Activated CD4-positive, alpha-beta T cell treated with anti-CD3 and anti-CD28 coated beads for 1 hour (primary cell): ENCODE results near the gene KANK3.
A peak's percentile ranks its signal among the peaks of the same experiment; 100 is the strongest.
"Not testable (repeated sequence)": the region's sequence is repeated elsewhere in the genome, so short reads cannot be mapped to it uniquely, and the experiment has no call there.

ENCODE experiments used
- DNase-seq: peaks from one replicate; pipeline ENCODE4 v3.0.0-alpha.2; 2020

Gene KANK3

GRCh38 chr19:8336660-8337059 lies 6.4 kb downstream of the KANK3 start:
- DNase-seq, result no peak

- DNase-seq, result no peak
Observed at GRCh38 chr19:8336072-8336569, 6.9 kb downstream of the KANK3 start.

GRCh38 chr19:8335343-8336071 lies 7.6 kb downstream of the KANK3 start:
- DNase-seq, result no peak

GRCh38 chr19:8334458-8335342 lies 8.4 kb downstream of the KANK3 start:
- no peak for DNase-seq

- DNase-seq, result no peak
Observed at GRCh38 chr19:8333767-8334457, 9.2 kb downstream of the KANK3 start.

GRCh38 chr19:8332976-8333766 lies 9.9 kb downstream of the KANK3 start:
- no peak for DNase-seq

- DNase-seq, result no peak
Observed at GRCh38 chr19:8331263-8331845, 11.7 kb downstream of the KANK3 start.

- no peak for DNase-seq
Observed at GRCh38 chr19:8329996-8330395, 13.1 kb downstream of the KANK3 start.

- DNase-seq, result no peak
Observed at GRCh38 chr19:8325454-8325853, 17.6 kb downstream of the KANK3 start.

- DNase-seq, result no peak
Observed at GRCh38 chr19:8324186-8325050, 18.6 kb downstream of the KANK3 start.

- no peak for DNase-seq
Observed at GRCh38 chr19:8323781-8324185, 19.3 kb downstream of the KANK3 start.

- no peak for DNase-seq
Observed at GRCh38 chr19:8322638-8322997, 20.4 kb downstream of the KANK3 start.

- DNase-seq, result no peak
Observed at GRCh38 chr19:8321986-8322637, 20.9 kb downstream of the KANK3 start.

GRCh38 chr19:8321067-8321985 lies 21.7 kb downstream of the KANK3 start, which contains the start of the genes NDUFA7 and RPS28:
NDUFA7 (minus strand) TSS chr19:8321375; CDS start chr19:8321358, 17 bp downstream.
RPS28 (plus strand) TSS chr19:8321496; CDS start chr19:8321531, 35 bp downstream.
- DNase-seq, result peak; percentile 97

GRCh38 chr19:8320564-8321066 lies 22.4 kb downstream of the KANK3 start:
- no peak for DNase-seq

GRCh38 chr19:8319807-8320520 lies 23.1 kb downstream of the KANK3 start:
- no peak for DNase-seq

GRCh38 chr19:8318835-8319234 lies 24.2 kb downstream of the KANK3 start:
- DNase-seq, result not testable (repeated sequence)
